ENCODE measurements around the gene CBX2.

- TF ChIP-seq CEBPB (IDR thresholded peaks at IDR 0.05; ENCODE audit: low read depth) (no peak), POLR2A (IDR thresholded peaks at IDR 0.05; ENCODE audit: borderline replicate concordance, extremely low read depth, insufficient read depth, insufficient read length) (no peak), EZH2phosphoT487 (IDR thresholded peaks at IDR 0.05; ENCODE audit: borderline replicate concordance) (no peak), JUND (IDR thresholded peaks at IDR 0.05) (no peak), MAX (IDR thresholded peaks at IDR 0.05) (no peak), CTCF (IDR thresholded peaks at IDR 0.05 in 2 of 3, conservative IDR thresholded peaks at IDR 0.05 in 1 of 3; ENCODE audit: borderline replicate concordance in 1 of 3, insufficient read depth in 1 of 3, low read depth in 2 of 3, low read length in 2 of 3) (no peak), REST (IDR thresholded peaks at IDR 0.05; ENCODE audit: low read depth) (no peak), ZBTB33 (IDR thresholded peaks at IDR 0.05; ENCODE audit: extremely low read depth, insufficient replicate concordance, low read length) (no peak), EZH2 (IDR thresholded peaks at IDR 0.05) (no peak), RAD21 (IDR thresholded peaks at IDR 0.05; ENCODE audit: low read depth) (no peak), TCF7L2 (IDR thresholded peaks at IDR 0.05; ENCODE audit: borderline replicate concordance, extremely low read depth, insufficient read depth, insufficient read length) (no peak)
These were observed 23.6 kb upstream of the CBX2 start for GRCh38 chr17:79754370-79754769.
